Measurements from ENCODE around the gene ITPR1. TPM values are rescaled to one million over a fixed set of nuclear protein-coding genes. Genes with fewer than 3 reads are reported as not detected.
"Not testable (repeated sequence)": the region's sequence is repeated elsewhere in the genome, so short reads cannot be mapped to it uniquely, and the experiment has no call there.

Gene ITPR1
- total RNA-seq, 1 donor from 2014 or later, result 59.7 TPM

DNA sequence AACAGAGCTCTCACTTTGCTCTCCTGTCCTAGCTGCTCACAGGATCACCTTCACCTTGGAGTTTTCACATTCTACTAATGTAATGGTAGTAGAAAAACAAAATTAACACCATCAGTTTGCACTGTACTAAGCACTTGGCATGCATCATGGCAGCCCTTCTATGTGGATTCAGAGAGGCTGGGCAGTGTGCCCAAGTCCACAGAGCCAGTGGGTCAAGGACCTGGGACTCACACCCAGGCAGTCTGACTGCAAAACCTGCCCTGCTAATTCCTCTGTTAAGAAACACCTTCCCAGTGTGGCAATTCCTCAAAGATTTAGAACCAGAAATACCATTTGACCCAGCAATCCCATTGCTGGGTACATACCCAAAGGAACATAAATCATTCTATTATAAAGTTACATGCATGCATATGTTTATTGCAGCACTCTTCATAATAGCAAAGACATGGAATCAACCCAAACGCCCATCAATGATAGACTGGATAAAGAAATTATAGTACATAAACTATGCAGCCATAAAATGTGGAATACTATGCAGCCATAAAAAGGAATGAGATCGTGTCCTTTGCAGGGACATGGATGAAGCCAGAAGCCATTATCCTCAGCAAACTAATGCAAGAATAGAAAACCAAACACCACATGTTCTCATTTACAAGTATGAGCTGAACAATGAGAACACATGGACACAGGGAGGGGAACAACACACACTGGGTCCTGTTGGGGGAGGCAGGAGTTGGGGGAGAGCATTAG lies 269.5 kb downstream of the ITPR1 start:
- not testable (repeated sequence) for DNase-seq

DNA sequence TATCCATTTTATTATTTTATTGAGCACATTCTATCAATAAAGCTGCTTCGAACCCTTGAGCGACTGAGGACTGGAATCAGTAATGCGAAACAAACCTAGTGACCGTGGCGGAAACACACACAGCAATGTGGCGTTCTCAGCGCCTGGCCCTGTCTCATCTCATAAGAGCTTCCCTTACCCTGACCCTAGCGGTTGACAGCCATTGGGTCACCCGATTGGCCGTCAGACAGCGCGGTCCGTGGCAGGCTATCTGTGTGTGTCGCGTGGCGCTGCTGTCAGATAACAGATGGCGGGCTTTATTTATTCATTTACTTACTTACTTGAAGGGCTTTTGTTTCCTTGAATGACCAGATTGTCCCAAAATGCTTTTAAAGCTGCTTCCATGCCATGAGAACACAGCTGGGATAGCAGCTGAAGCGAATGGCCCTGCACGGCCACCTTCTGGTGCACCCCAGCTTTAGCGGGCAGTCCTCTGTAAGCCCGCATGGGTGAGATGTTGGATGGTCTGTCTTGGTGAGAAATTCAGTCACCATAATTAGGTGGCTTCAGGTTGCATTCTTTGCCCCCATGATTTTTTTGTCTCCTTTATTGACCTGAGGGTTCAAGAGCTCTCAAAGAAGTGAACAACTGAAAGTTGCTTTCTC lies 270.6 kb downstream of the ITPR1 start:
- no peak for DNase-seq

DNA sequence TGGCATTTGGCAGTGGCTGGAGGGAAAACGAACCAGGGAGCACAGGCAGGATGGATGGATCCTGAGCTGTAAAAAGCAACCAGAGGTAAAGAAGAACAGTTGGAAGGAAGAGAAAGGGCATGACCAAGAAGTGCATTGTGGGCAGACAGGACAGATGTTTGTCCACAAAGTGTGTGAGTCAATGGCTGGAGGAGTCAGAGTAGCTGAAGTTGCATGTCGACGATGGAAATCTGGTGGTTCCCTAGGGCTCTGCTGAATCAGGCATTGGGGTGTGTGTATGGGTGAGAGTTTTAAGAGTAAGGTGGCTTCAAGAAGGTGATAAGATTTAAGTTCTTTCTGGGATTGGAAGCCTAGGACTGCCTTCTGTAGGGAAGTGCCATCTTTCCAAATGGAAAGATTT lies 272.1 kb downstream of the ITPR1 start:
- no peak for DNase-seq

DNA sequence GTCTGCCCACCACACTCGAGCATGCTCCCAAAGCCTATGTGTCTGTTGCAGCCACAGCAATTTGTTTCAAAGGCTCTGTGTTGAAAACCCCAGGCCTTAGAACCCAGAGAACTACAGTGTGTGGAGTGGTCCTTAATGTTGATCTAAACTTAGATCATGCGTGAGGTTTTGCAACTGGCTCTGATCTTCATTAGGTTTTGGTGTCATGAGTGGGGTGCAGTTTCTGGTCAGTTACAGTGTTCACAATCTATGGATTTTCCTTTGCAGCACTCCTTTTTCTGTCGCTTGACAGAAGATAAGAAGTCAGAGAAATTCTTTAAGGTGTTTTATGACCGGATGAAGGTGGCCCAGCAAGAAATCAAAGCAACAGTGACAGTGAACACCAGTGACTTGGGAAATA lies 273.1 kb downstream of the ITPR1 start:
- DNase-seq, result no peak

DNA sequence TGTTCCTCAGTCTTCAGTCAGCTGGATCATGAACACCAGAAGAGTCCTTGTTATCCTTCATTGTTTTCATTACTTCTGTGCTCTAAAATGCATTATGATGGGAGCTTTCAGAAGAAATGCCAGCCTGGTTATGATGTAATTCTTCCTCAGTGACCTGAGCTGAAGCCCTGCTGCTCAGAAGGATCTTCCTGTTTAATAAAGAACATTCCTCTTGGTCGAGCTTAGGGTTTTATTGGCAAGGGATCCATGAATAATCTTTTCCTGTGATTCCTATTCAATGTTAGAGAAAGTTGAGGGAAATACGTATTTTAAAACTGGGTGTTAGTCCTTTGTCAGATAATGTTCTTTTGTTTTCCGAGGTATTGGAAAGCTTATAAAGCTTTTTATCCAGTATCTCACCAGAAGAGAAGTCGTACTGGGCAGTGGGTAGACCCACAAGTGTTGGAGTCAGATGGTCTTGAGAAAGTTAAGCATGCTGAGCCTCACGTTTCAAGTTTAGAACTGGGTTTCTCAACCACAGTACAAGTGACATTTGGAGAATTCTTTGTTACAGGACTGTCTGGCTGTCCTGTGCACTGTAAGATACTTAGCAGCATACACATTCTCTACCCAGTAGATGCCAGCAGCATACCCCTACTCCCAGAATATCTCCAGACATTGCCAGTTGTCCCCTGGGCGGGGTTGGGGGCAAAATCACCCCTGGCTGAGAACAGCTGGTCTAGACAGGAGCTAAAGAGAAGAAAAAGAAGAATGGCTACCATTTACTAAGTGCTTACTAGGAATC lies 273.8 kb downstream of the ITPR1 start:
- peak; percentile 79 for DNase-seq

- DNase-seq, result no peak
Observed at GRCh38 chr3:4768021-4768420, 274.9 kb downstream of the ITPR1 start.

GRCh38 chr3:4768521-4768920 lies 275.4 kb downstream of the ITPR1 start:
- DNase-seq, result no peak

- no peak for DNase-seq
Observed at GRCh38 chr3:4770561-4770960, 277.4 kb downstream of the ITPR1 start.

- DNase-seq, result no peak
Observed at GRCh38 chr3:4771243-4771642, 278.1 kb downstream of the ITPR1 start.

GRCh38 chr3:4772171-4772804 lies 279.1 kb downstream of the ITPR1 start:
- peak; percentile 45 for DNase-seq

GRCh38 chr3:4772858-4773257 lies 279.7 kb downstream of the ITPR1 start:
- no peak for DNase-seq

- no peak for DNase-seq
Observed at GRCh38 chr3:4773583-4773982, 280.4 kb downstream of the ITPR1 start.

- no peak for DNase-seq
Observed at GRCh38 chr3:4774531-4774930, 281.4 kb downstream of the ITPR1 start.

DNA sequence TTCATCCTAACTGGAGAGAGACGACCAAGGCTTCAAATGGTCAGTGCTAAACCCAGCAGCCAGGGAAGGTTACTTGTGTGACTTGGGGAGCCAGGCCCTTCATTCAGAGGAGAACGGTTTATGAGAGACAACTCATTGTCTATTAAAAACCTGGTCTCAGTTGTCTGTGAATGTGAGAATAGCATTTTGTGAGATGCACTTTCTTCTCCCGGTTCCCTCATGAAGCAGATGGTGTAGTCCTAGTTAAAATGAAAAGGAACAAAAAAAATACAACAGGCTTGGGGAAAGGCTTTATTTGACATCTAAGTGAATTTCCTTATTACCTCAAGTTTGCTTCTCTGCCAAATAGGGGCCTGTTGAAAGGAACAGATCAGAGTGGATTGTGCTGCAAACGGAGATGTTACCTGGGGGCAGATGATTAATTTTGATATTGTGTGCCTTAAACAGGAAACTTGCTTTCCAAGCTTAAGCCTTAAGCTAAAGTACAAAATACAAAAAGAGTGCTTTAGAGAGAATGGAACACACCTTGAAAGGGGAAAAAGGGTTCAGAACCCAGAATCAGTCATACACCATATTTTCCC lies 283.3 kb downstream of the ITPR1 start:
- no peak for DNase-seq

- no peak for DNase-seq
Observed at GRCh38 chr3:4776980-4777581, 283.9 kb downstream of the ITPR1 start.

DNA sequence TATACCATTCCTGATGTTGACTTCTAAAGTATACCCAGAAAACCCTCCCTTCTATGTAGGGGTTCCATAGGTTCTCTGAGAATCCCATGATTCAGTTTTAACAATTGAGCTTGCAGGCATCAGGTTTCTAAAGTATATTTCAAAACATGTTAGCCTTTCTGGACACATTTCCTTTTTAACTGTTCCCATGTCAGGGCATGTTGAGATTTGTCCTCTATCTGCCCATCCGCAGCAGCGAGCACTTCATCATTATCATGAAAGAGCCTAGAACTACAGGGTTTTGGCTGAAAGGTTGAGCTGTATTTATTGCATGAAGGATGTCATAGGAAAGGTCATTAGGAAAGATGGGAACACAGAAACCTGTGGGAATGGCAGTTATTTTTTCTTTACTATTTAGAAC lies 285.0 kb downstream of the ITPR1 start:
- DNase-seq, result no peak

- DNase-seq, result no peak
Observed at GRCh38 chr3:4778740-4779139, 285.6 kb downstream of the ITPR1 start.

GRCh38 chr3:4780545-4780957 lies 287.4 kb downstream of the ITPR1 start:
- no peak for DNase-seq

GRCh38 chr3:4782095-4782494 lies 288.9 kb downstream of the ITPR1 start:
- no peak for DNase-seq

DNA sequence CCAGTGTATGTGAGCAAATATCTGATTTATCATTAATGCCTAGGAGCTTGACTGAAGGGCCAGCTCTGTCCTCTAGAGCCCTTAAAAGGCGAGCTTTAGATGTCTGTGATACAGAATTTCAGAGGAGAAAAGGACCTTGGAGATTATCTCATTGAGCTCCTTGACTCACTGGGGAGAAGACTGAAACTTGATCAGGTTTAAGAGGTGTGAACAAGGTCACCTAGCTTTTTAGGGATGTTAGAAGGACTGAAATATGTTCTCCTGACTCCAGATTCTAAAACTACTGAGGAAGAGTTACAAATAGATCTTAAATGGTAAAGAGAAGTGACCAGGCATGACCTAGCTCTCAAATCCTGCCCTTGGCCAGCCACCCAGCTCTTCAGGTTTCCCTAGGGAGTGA lies 292.4 kb downstream of the ITPR1 start:
- no peak for DNase-seq

GRCh38 chr3:4786431-4786830 lies 293.3 kb downstream of the ITPR1 start:
- no peak for DNase-seq

DNA sequence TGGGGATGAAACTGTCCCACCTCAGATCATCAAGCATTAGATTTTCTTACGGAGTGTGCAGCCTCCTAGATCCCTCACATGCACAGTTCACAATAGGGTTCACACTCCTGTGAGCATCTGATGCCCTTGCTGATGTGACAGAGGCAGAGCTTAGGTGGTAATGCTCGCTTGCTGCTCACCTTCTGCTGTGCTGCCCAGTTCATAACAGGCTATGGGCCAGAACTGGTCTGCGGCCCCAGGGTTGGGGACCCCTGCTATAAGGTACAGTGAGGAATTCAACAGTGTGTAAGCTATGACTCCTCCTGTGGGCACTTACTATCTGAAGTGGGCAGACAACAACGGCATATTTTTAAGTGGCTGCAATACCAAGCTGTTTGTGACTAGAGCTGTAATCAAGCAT lies 298.2 kb downstream of the ITPR1 start:
- DNase-seq, result no peak

Measured in dermis blood vessel endothelial cell (primary cell).